Right cardiac atrium (tissue), 5 donors: ENCODE measurements around the gene MGLL. TPM values are rescaled to one million over a fixed set of nuclear protein-coding genes. Genes with fewer than 3 reads are reported as not detected.
A peak's percentile ranks its signal among the peaks of the same experiment; 100 is the strongest.

ENCODE experiments used
- ATAC-seq, 2 donors: fragments of 200-7000 bp; cut with Tn5 transposase; one replicate each; pipeline versions ENCODE4 v1.8.0 to v1.9.1; 2020; ENCODE audit warnings: moderate library complexity in 2 of 2, mild to moderate bottlenecking in 1 of 2
- DNase-seq, 3 donors: peaks; one replicate each; pipeline ENCODE4 v3.0.0-alpha.2; 2020
- H3K27ac ChIP-seq: one replicate; pipeline ENCODE4 v1.5.1; 2013; ENCODE audit warnings: mild to moderate bottlenecking, low read length, control low read depth, moderate library complexity
- H3K27me3 ChIP-seq: one replicate; pipeline ENCODE4 v1.6.1; 2013; ENCODE audit not compliant: control insufficient read depth, insufficient read depth
- H3K4me1 ChIP-seq: one replicate; pipeline ENCODE4 v1.6.1; 2013; ENCODE audit warnings: low read length; ENCODE audit not compliant: control insufficient read depth, insufficient read depth
- H3K4me3 ChIP-seq: one replicate; pipeline ENCODE4 v1.5.1; 2013; ENCODE audit warnings: low read length, control low read depth
- H3K9me3 ChIP-seq: one replicate; pipeline ENCODE4 v1.6.1; 2013; ENCODE audit warnings: low read length; ENCODE audit not compliant: control insufficient read depth
- WGBS: extraction: QIAGEN DNeasy Blood & Tissue Kit; methylation state at CpG from one replicate; pipeline ENCODE4 v1.1.7; 2013; 5-methylcytosine and 5-hydroxymethylcytosine counted together
- intact Hi-C, 4 donors: fragments of 100-400 bp; cut with DNase I; formaldehyde crosslinking; loops; one replicate each; pipeline versions ENCODE4 v1.11.0 to v1.14.0; 2022 to 2023
- polyA plus RNA-seq: library from polyadenylated mRNA; stranded (reverse); fragments of 200-250 nt; gene quantifications from one replicate; pipeline ENCODE4 v1.2.3, GENCODE V29; 2013
- total RNA-seq, 4 donors: library from RNA; stranded (reverse); fragmentation: NEBNext Ultra II Directional; extraction: Animal tissue kit (Norgen Biotek cat#: 25700); gene quantifications; one replicate each; pipeline ENCODE4 v1.2.1, GENCODE V29; 2021
- donor health status: healthy with polysubstance abuse.
- donor health status: DM: no; HTN: yes; CAD: no.
- donor health status: DM: no; HTN: no; CAD: no.
- donor health status: DM: no; HTN: yes; CAD: no; lungs with severe emphysema.
- donor health status: DM: yes; HTN: yes; CAD: no.

Gene MGLL
- total and polyA plus RNA-seq, 5 donors: 52.2 to 80.4 (median 64.9) TPM

DNA sequence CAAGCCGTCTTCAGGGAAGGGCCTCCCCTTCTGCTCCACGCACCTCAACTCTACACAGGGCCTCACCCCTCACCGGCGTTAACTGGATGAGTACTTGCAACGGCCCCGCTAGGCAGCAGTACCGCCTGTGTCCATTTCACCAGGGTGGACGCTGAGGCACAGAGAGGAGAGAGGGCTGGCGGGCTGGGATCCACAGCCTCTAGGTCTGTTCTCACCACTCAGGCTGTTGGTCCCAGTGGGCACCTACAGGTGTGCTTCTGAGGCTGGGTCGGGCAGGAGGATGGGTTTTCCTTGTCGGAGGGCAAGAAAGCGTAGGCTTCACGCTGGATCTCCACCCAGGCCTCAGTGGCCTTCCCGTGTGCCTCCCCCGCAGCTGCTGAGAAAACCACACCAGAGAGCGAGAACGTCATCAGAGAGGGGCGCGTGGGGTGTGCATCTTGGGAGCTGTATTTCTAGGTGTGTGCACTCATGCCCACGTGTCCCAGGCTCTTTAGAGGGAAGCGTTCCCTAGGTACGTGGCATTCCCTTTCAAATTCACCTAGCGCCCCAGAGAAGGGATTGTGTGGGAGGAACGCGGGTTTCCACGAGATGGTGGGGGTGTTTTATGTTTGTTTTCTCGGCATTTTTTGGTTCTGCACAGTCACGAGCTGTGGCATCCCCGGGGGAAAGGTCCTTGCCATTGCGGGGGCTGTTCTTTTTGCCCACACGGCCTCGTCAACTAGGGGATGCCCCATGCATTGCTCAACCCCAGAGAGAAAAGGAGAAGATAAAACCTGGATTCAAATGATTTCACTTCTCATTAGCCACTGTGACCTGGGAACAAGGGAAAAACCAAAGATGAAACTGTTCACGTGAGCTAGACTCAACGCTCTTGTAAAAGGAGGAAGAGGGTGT is 67.7 kb downstream of the MGLL start:
- Histone ChIP-seq H3K9me3 (no peaks in the 10 kb centered on the region), H3K4me1 (peaks cover 3% of the 10 kb centered on the region), H3K27ac (no peak overlapping the region), H3K4me3 (no peak overlapping the region), H3K27me3 (no peaks in the 10 kb centered on the region)
- WGBS: 83% methylated on average over 34 of the region's 34 CpGs
- no peak for ATAC-seq
- intact Hi-C loops: no loop called here
- DNase-seq: peak in 1 of 3 donors; percentile 45

- ATAC-seq: no peak
- intact Hi-C loops: no loop called here
Observed at GRCh38 chr3:127753898-127754410, 68.4 kb downstream of the MGLL start.

GRCh38 chr3:127753338-127753737 is 69.0 kb downstream of the MGLL start:
- no peak for DNase-seq
- no peak for ATAC-seq
- WGBS: 90% methylated on average over 7 of the region's 7 CpGs
- no peak overlapping the region for H3K27ac ChIP-seq
- no peak overlapping the region for H3K4me3 ChIP-seq
- H3K27me3 ChIP-seq: no peaks in the 10 kb centered on the region
- no peaks in the 10 kb centered on the region for H3K9me3 ChIP-seq
- H3K4me1 ChIP-seq: peaks cover 13% of the 10 kb centered on the region
- intact Hi-C loops: no loop called here

More at GRCh38 chr3:127753898-127754410, 68.4 kb downstream of the MGLL start:
- Histone ChIP-seq H3K9me3 (no peaks in the 10 kb centered on the region), H3K27ac (no peak overlapping the region), H3K4me3 (no peak overlapping the region), H3K4me1 (peaks cover 8% of the 10 kb centered on the region), H3K27me3 (no peaks in the 10 kb centered on the region)
- DNase-seq: peak in 1 of 3 donors; percentile 76
- 80% methylated on average over 8 of the region's 8 CpGs for WGBS

- intact Hi-C loops: no loop called here
- DNase-seq (no peak), ATAC-seq (no peak)
- WGBS: 94% methylated on average over 4 of the region's 4 CpGs
- H3K4me1 ChIP-seq: peaks cover 26% of the 10 kb centered on the region
- no peaks in the 10 kb centered on the region for H3K27me3 ChIP-seq
- H3K4me3 ChIP-seq: no peak overlapping the region
- no peaks in the 10 kb centered on the region for H3K9me3 ChIP-seq
- H3K27ac ChIP-seq: no peak overlapping the region
Observed at GRCh38 chr3:127751782-127752181, 70.5 kb downstream of the MGLL start.

GRCh38 chr3:127751163-127751621 is 71.1 kb downstream of the MGLL start:
- no peak for ATAC-seq
- peaks cover 26% of the 10 kb centered on the region for H3K4me1 ChIP-seq
- H3K9me3 ChIP-seq: no peaks in the 10 kb centered on the region
- no peaks in the 10 kb centered on the region for H3K27me3 ChIP-seq
- DNase-seq: no peak
- intact Hi-C loops: no loop called here
- 95% methylated on average over 8 of the region's 8 CpGs for WGBS
- H3K27ac ChIP-seq: no peak overlapping the region
- no peak overlapping the region for H3K4me3 ChIP-seq

GRCh38 chr3:127750226-127751031 is 71.9 kb downstream of the MGLL start:
- WGBS: 77% methylated on average over 12 of the region's 12 CpGs
- Histone ChIP-seq H3K9me3 (no peaks in the 10 kb centered on the region), H3K27me3 (no peaks in the 10 kb centered on the region), H3K4me3 (no peak overlapping the region), H3K4me1 (peaks cover 28% of the 10 kb centered on the region), H3K27ac (no peak overlapping the region)
- DNase-seq: no peak
- intact Hi-C loops: no loop called here
- ATAC-seq: no peak

DNA sequence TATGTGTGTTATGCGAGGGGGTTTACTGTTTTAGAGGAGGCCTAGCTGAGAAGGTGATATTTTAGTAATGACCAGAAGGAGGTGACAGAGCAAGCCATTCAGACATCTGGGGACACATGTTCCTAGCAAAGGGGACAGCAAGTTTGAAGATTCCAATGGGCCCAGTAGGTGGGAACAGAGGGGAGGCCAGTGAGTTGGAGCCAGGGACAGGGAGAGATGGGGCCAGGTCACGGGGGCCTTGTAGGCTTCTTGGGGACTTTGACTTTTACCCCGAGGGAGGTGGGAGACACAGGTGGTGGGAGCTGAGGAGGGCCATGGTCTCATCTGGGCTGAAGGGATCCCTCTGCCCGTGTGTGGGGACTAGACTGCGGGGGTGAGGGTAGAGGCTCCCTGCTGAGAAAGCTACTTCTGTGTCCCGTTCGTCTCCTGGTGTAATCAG is 72.5 kb downstream of the MGLL start:
- DNase-seq (peak in 1 of 3 donors; percentile 53), ATAC-seq (no peak)
- 90% methylated on average over 7 of the region's 7 CpGs for WGBS
- Histone ChIP-seq H3K27ac (peak overlapping the region; percentile 49), H3K4me3 (no peak overlapping the region), H3K27me3 (no peaks in the 10 kb centered on the region), H3K9me3 (no peaks in the 10 kb centered on the region), H3K4me1 (peaks cover 28% of the 10 kb centered on the region)
- intact Hi-C loops: loop anchor here in 2 of 4 donors (5.0 kb wide), 1 partner anchor 53 kb away; no protein-coding TSS in a partner anchor

DNA sequence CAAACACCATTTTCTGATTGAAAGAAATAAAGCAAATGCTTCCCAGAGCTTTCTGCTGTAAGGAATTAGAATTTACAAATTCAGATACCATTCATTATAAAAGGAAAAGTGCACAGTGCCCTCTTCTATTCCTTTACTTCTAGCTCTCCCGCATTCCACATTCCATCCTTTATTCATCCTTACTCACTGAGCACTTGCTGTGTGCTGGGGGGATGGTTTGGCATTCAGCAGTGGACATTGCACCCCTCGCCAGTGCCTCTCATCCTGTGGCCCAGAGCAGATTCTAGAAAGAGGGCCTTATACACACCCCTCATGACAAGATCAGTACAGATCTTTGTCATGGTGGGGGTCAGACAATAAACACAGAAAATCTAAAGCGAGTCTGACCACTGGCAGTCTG is 73.0 kb downstream of the MGLL start:
- H3K9me3 ChIP-seq: no peaks in the 10 kb centered on the region
- DNase-seq (no peak), ATAC-seq (no peak)
- peaks cover 28% of the 10 kb centered on the region for H3K4me1 ChIP-seq
- intact Hi-C loops: loop anchor here in 2 of 4 donors (5.0 kb wide), 1 partner anchor 52 kb away; no protein-coding TSS in a partner anchor
- H3K27ac ChIP-seq: peak overlapping the region; percentile 49
- WGBS: 89% methylated on average over 3 of the region's 3 CpGs
- no peaks in the 10 kb centered on the region for H3K27me3 ChIP-seq
- no peak overlapping the region for H3K4me3 ChIP-seq

DNA sequence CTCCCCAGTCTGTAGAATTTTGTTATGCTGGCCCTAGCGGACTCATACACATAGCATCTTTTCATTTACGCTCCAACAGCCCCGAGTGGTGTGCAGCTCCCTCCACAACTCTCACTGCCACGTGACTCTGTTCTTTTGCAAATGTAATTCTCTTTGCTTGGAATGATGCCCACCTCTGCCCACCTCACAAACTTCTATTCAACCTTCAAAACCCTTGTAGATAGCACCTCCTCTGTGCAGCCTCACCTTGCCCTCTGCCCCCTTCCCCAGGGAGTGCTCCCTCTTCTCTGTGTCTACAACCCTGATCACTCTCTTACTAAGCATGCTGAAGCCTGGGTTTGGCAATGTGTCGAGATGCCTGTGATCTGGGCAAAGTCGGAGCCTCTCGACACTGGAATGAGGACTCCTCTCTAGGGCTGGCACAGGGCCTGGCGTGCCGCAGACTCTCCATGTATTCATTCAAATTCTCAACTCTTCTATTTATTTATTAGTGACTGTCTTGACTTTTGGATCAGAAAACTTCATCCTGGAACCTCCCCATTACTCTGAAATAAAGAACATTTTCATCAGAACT is 73.5 kb downstream of the MGLL start:
- Histone ChIP-seq H3K27ac (peak overlapping the region; percentile 89), H3K9me3 (no peaks in the 10 kb centered on the region), H3K27me3 (no peaks in the 10 kb centered on the region), H3K4me3 (no peak overlapping the region), H3K4me1 (peaks cover 28% of the 10 kb centered on the region)
- intact Hi-C loops: loop anchor here in 2 of 4 donors (5.0 kb wide), 1 partner anchor 52 kb away; no protein-coding TSS in a partner anchor
- peak; percentile 62 to 85 (median 75) for DNase-seq
- peak in 1 of 2 donors; percentile 59 for ATAC-seq
- 55% methylated on average over 9 of the region's 9 CpGs for WGBS

GRCh38 chr3:127747751-127748521 is 74.4 kb downstream of the MGLL start:
- Histone ChIP-seq H3K4me3 (no peak overlapping the region), H3K4me1 (peaks cover 31% of the 10 kb centered on the region), H3K27ac (peak overlapping the region; percentile 89), H3K27me3 (no peaks in the 10 kb centered on the region), H3K9me3 (no peaks in the 10 kb centered on the region)
- ATAC-seq (peak; percentile 80 to 90), DNase-seq (peak; percentile 86 to 91 (median 88))
- intact Hi-C loops: loop anchor here in 2 of 4 donors (5.0 kb wide), 1 partner anchor 51 kb away; no protein-coding TSS in a partner anchor
- 33% methylated on average over 16 of the region's 16 CpGs for WGBS
